ENCODE measurements around the gene INSYN2B. TPM values are rescaled to one million over a fixed set of nuclear protein-coding genes. Genes with fewer than 3 reads are reported as not detected.

Gene INSYN2B
- polyA plus RNA-seq, 1 donor (not counting 4 experiments of a cell fraction or from before 2014, with no cell fraction given), result 0.16 TPM

DNA sequence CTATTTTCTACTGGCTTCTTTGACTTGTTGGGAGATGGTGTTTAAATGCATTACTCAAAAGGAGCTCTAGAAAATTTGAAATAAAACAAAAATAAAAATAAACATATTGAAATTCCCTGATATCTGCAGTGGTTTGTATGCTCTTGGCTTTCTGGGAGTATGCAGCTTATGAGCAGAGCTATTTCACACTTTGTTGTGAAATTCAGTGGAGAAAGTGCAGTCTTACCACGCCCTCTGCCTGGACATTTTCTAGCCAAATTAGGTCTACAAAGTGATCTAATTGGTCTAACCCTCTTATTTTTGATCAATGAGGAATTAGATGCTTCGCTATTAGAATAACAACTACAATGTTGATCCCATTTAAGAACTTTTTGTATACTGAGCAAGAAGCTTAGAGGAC, 66.8 kb downstream of the INSYN2B start:
- no peaks in the 10 kb centered on the region for H3K9me1 ChIP-seq (ENCODE audit: control insufficient read depth, extremely low read depth, insufficient read depth, low read length)
- H2AFZ ChIP-seq (ENCODE audit: control insufficient read depth, low read length), result no peak overlapping the region
- no peak overlapping the region for H3K4me2 ChIP-seq (ENCODE audit: control insufficient read depth, extremely low read depth, insufficient read depth, low read depth, low read length)
- no peaks in the 10 kb centered on the region for H3K36me3 ChIP-seq (ENCODE audit: control insufficient read depth in 2 of 2, extremely low read depth in 1 of 2, insufficient read depth in 2 of 2, low read length in 2 of 2)
- dilution Hi-C loops (cut with MboI; ENCODE audit: extremely low pct_ligation_motif_present, low sequenced_read_pairs), result no loop called here
- no peaks in the 10 kb centered on the region for H3K4me1 ChIP-seq (ENCODE audit: control insufficient read depth, extremely low read depth, insufficient read depth, low read length)
- no peak for DNase-seq (ENCODE audit: low read depth, low spot score)
- H3K9me3 ChIP-seq (ENCODE audit: control insufficient read depth, low read depth, low read length), result no peaks in the 10 kb centered on the region
- H3K79me2 ChIP-seq (ENCODE audit: control insufficient read depth, insufficient read depth, low read length), result no peaks in the 10 kb centered on the region
- FAIRE-seq, result no peak
- H3K4me3 ChIP-seq (ENCODE audit: control insufficient read depth in 2 of 3, extremely low read depth in 1 of 3, insufficient read depth in 2 of 3, low read depth in 1 of 3, low read length in 3 of 3), result no peak overlapping the region
- no peaks in the 10 kb centered on the region for H3K27me3 ChIP-seq (ENCODE audit: control insufficient read depth, extremely low read depth, insufficient read depth, low read length)
- TF ChIP-seq CTCF (optimal IDR thresholded peaks at IDR 0.05 in 1 of 3, IDR thresholded peaks at IDR 0.05 in 1 of 3, conservative IDR thresholded peaks at IDR 0.05 in 1 of 3; ENCODE audit: extremely low read depth in 1 of 3, insufficient read depth in 2 of 3, low read length in 3 of 3), result no peak
- TF ChIP-seq EZH2 (IDR thresholded peaks at IDR 0.05; ENCODE audit: low read length), result no peak
- no peak overlapping the region for H3K27ac ChIP-seq (ENCODE audit: control insufficient read depth, insufficient read depth, low read length)
- H4K20me1 ChIP-seq (ENCODE audit: control insufficient read depth, extremely low read depth, insufficient read depth, low read length), result no peaks in the 10 kb centered on the region
- no peak overlapping the region for H3K9ac ChIP-seq (ENCODE audit: control insufficient read depth, extremely low read depth, insufficient read depth, low read length)

DNA sequence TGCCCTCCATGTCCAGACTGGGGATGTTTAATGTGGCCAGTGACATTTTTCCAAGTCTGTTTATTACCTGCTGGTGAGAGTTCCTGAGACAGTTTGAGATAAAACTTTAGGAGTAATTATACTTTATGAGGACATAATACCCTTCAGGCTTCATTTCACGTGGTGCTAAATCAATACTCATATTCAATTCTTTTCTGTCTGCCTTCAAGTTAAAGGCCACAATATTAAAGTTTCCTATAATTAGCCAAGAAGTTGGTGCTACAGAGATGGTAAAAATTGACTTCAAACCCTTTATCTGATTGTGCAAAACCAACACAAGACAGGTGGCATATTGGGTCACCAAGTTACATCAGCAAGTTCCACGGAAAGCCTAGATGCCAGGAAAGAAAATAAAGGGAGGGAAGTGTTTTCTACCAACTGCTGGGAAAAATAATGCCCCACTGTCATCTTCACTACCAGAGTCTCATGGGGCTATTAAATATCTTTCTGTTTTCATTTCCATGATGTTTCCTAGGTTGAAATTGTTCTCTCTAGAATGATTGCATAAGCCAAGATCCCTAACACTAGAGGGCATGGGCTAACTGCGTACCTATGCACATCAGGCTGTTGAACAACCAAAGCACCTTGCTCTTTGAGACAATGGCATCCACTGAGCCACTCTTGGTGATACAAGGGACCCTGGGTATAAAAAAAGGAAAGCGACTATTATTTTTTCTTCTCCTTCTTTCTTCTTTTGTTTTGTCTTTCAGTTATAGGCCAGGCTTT, 68.7 kb downstream of the INSYN2B start:
- no peaks in the 10 kb centered on the region for H3K36me3 ChIP-seq (ENCODE audit: control insufficient read depth in 2 of 2, extremely low read depth in 1 of 2, insufficient read depth in 2 of 2, low read length in 2 of 2)
- H3K27ac ChIP-seq (ENCODE audit: control insufficient read depth, insufficient read depth, low read length), result no peak overlapping the region
- TF ChIP-seq CTCF (optimal IDR thresholded peaks at IDR 0.05 in 1 of 3, IDR thresholded peaks at IDR 0.05 in 1 of 3, conservative IDR thresholded peaks at IDR 0.05 in 1 of 3; ENCODE audit: extremely low read depth in 1 of 3, insufficient read depth in 2 of 3, low read length in 3 of 3), result peak in 2 of 3 experiments; percentile 29 to 55
- TF ChIP-seq EZH2 (IDR thresholded peaks at IDR 0.05; ENCODE audit: low read length), result no peak
- H3K79me2 ChIP-seq (ENCODE audit: control insufficient read depth, insufficient read depth, low read length), result no peaks in the 10 kb centered on the region
- H3K4me1 ChIP-seq (ENCODE audit: control insufficient read depth, extremely low read depth, insufficient read depth, low read length), result no peaks in the 10 kb centered on the region
- H3K4me3 ChIP-seq (ENCODE audit: control insufficient read depth in 2 of 3, extremely low read depth in 1 of 3, insufficient read depth in 2 of 3, low read depth in 1 of 3, low read length in 3 of 3), result no peak overlapping the region
- no peak overlapping the region for H3K9ac ChIP-seq (ENCODE audit: control insufficient read depth, extremely low read depth, insufficient read depth, low read length)
- dilution Hi-C loops (cut with MboI; ENCODE audit: extremely low pct_ligation_motif_present, low sequenced_read_pairs), result no loop called here
- H3K4me2 ChIP-seq (ENCODE audit: control insufficient read depth, extremely low read depth, insufficient read depth, low read depth, low read length), result no peak overlapping the region
- H3K27me3 ChIP-seq (ENCODE audit: control insufficient read depth, extremely low read depth, insufficient read depth, low read length), result no peaks in the 10 kb centered on the region
- no peaks in the 10 kb centered on the region for H3K9me1 ChIP-seq (ENCODE audit: control insufficient read depth, extremely low read depth, insufficient read depth, low read length)
- H4K20me1 ChIP-seq (ENCODE audit: control insufficient read depth, extremely low read depth, insufficient read depth, low read length), result no peaks in the 10 kb centered on the region
- no peak for DNase-seq (ENCODE audit: low read depth, low spot score)
- no peak overlapping the region for H2AFZ ChIP-seq (ENCODE audit: control insufficient read depth, low read length)
- no peaks in the 10 kb centered on the region for H3K9me3 ChIP-seq (ENCODE audit: control insufficient read depth, low read depth, low read length)
- FAIRE-seq, result no peak
